ENCODE data around the gene HSPB1.
"Not testable (repeated sequence)": the region's sequence is repeated elsewhere in the genome, so short reads cannot be mapped to it uniquely, and the experiment has no call there.

HSPB1 gene

GRCh38 chr7:76330261-76330660 lies 27.8 kb downstream of the HSPB1 start:
- in situ Hi-C loops (cut with MboI; ENCODE audit: low sequenced_read_pairs) = no loop called here

GRCh38 chr7:76330673-76331072 lies 28.2 kb downstream of the HSPB1 start:
- in situ Hi-C loops (cut with MboI; ENCODE audit: low sequenced_read_pairs) = no loop called here

GRCh38 chr7:76332078-76332477 lies 29.6 kb downstream of the HSPB1 start:
- in situ Hi-C loops (cut with MboI; ENCODE audit: low sequenced_read_pairs) = no loop called here

GRCh38 chr7:76333511-76334101 lies 31.1 kb downstream of the HSPB1 start:
- in situ Hi-C loops (cut with MboI; ENCODE audit: low sequenced_read_pairs) = no loop called here

- in situ Hi-C loops (cut with MboI; ENCODE audit: low sequenced_read_pairs) = no loop called here
Observed at GRCh38 chr7:76334320-76334967, 32.0 kb downstream of the HSPB1 start.

- in situ Hi-C loops (cut with MboI; ENCODE audit: low sequenced_read_pairs) = not testable (repeated sequence)
Observed at GRCh38 chr7:76335417-76335816, 32.9 kb downstream of the HSPB1 start.

- in situ Hi-C loops (cut with MboI; ENCODE audit: low sequenced_read_pairs) = no loop called here
Observed at GRCh38 chr7:76336094-76336493, 33.6 kb downstream of the HSPB1 start.

GRCh38 chr7:76337147-76337546 lies 34.7 kb downstream of the HSPB1 start:
- in situ Hi-C loops (cut with MboI; ENCODE audit: low sequenced_read_pairs) = no loop called here

GRCh38 chr7:76338298-76339084 lies 36.0 kb downstream of the HSPB1 start:
- in situ Hi-C loops (cut with MboI; ENCODE audit: low sequenced_read_pairs) = no loop called here

GRCh38 chr7:76340617-76341131 lies 38.2 kb downstream of the HSPB1 start:
- in situ Hi-C loops (cut with MboI; ENCODE audit: low sequenced_read_pairs) = no loop called here

- in situ Hi-C loops (cut with MboI; ENCODE audit: low sequenced_read_pairs) = no loop called here
Observed at GRCh38 chr7:76342222-76342621, 39.7 kb downstream of the HSPB1 start.

GRCh38 chr7:76343294-76343930 lies 40.9 kb downstream of the HSPB1 start:
- in situ Hi-C loops (cut with MboI; ENCODE audit: low sequenced_read_pairs) = no loop called here

GRCh38 chr7:76343931-76344321 lies 41.5 kb downstream of the HSPB1 start:
- in situ Hi-C loops (cut with MboI; ENCODE audit: low sequenced_read_pairs) = no loop called here

- in situ Hi-C loops (cut with MboI; ENCODE audit: low sequenced_read_pairs) = no loop called here
Observed at GRCh38 chr7:76346097-76346496, 43.6 kb downstream of the HSPB1 start.

- in situ Hi-C loops (cut with MboI; ENCODE audit: low sequenced_read_pairs) = no loop called here
Observed at GRCh38 chr7:76346778-76347177, 44.3 kb downstream of the HSPB1 start.

GRCh38 chr7:76347710-76348109 lies 45.2 kb downstream of the HSPB1 start:
- in situ Hi-C loops (cut with MboI; ENCODE audit: low sequenced_read_pairs) = no loop called here

GRCh38 chr7:76349313-76349885 lies 46.9 kb downstream of the HSPB1 start:
- in situ Hi-C loops (cut with MboI; ENCODE audit: low sequenced_read_pairs) = no loop called here

- in situ Hi-C loops (cut with MboI; ENCODE audit: low sequenced_read_pairs) = no loop called here
Observed at GRCh38 chr7:76351372-76351771, 48.9 kb downstream of the HSPB1 start.

- in situ Hi-C loops (cut with MboI; ENCODE audit: low sequenced_read_pairs) = no loop called here
Observed at GRCh38 chr7:76352193-76352592, 49.7 kb downstream of the HSPB1 start.

- in situ Hi-C loops (cut with MboI; ENCODE audit: low sequenced_read_pairs) = no loop called here
Observed at GRCh38 chr7:76353744-76354143, 51.3 kb downstream of the HSPB1 start.
